ENCODE results near the gene CCDC7. TPM values are rescaled to one million over a fixed set of nuclear protein-coding genes. Genes with fewer than 3 reads are reported as not detected.
A peak's percentile ranks its signal among the peaks of the same experiment; 100 is the strongest.

Gene CCDC7
- total RNA-seq, 1 experiment from 2014 or later = 6.0 TPM

DNA sequence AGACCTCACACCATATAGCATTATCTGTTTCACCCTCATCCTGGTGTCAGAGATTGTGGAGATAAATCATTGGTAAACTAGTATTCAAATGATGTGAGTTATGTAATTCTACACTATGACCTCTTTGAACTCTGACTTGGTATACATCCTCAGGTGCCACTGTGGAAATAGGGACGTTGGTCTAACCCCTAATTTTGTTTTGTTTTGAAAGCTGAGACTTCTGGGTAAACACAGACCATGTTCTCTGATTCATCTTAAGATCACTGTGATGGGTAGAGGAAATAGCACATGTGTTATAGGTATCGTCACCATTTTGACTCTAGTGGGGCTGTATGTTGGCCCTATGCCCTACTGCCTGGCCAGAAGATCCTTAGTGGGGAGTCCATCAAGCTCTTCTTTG is 241.6 kb downstream of the CCDC7 start:
- Histone ChIP-seq H3K9me3 (ENCODE audit: control insufficient read depth, insufficient read depth, low read depth, low read length) (no peaks in the 10 kb centered on the region), H3K4me3 (ENCODE audit: low read depth in 2 of 2, low read length in 2 of 2) (no peak overlapping the region), H3K27ac (ENCODE audit: low read length) (no peak overlapping the region), H3K36me3 (ENCODE audit: control insufficient read depth, insufficient read depth, low read length) (no peaks in the 10 kb centered on the region), H3K4me1 (ENCODE audit: control insufficient read depth, insufficient read depth, low read length) (no peaks in the 10 kb centered on the region), H3K27me3 (ENCODE audit: control insufficient read depth, insufficient read depth, low read length) (no peaks in the 10 kb centered on the region)
- intact Hi-C loops (cut with micrococcal nuclease; ENCODE audit: unreplicated experiment) = no loop called here
- no TSS peak for BruUV-seq (replicated peaks)
- no peak for DNase-seq (ENCODE audit: low read depth, low spot score)
- POLR2A ChIA-PET = no interaction called here
- CTCF ChIA-PET = no interaction called here
- TF ChIP-seq TCF7L2 (IDR thresholded peaks at IDR 0.05; ENCODE audit: low read depth, low read length) (no peak), REST (IDR thresholded peaks at IDR 0.05; ENCODE audit: insufficient read depth in 1 of 2, low read depth in 2 of 2, low read length in 1 of 2) (no peak), CTCF (IDR thresholded peaks at IDR 0.05) (no peak), SIN3A (IDR thresholded peaks at IDR 0.05; ENCODE audit: borderline replicate concordance, insufficient read depth, low read depth, low read length) (no peak), POLR2AphosphoS5 (IDR thresholded peaks at IDR 0.05; ENCODE audit: low read depth, low read length) (no peak)
- ATAC-seq = no peak
- in situ Hi-C loops (cut with HindIII; ENCODE audit: low pct_unique_long_range_greater_than_20kb, low sequenced_read_pairs) = no loop called here

GRCh38 chr10:32692174-32692573 is 246.2 kb downstream of the CCDC7 start:
- Histone ChIP-seq H3K4me1 (ENCODE audit: control insufficient read depth, insufficient read depth, low read length) (no peaks in the 10 kb centered on the region), H3K27ac (ENCODE audit: low read length) (no peak overlapping the region), H3K27me3 (ENCODE audit: control insufficient read depth, insufficient read depth, low read length) (no peaks in the 10 kb centered on the region), H3K36me3 (ENCODE audit: control insufficient read depth, insufficient read depth, low read length) (no peaks in the 10 kb centered on the region), H3K9me3 (ENCODE audit: control insufficient read depth, insufficient read depth, low read depth, low read length) (no peaks in the 10 kb centered on the region), H3K4me3 (ENCODE audit: low read depth in 2 of 2, low read length in 2 of 2) (no peak overlapping the region)
- peak; percentile 13 for DNase-seq (ENCODE audit: low read depth, low spot score)
- BruUV-seq (replicated peaks) = no TSS peak
- POLR2A ChIA-PET = interaction anchor here (0.6 kb wide), 1 partner anchor 244 kb away, joined by 4 read pairs; no protein-coding TSS in a partner anchor
- ATAC-seq = peak; percentile 75
- CTCF ChIA-PET = no interaction called here
- in situ Hi-C loops (cut with HindIII; ENCODE audit: low pct_unique_long_range_greater_than_20kb, low sequenced_read_pairs) = no loop called here
- intact Hi-C loops (cut with micrococcal nuclease; ENCODE audit: unreplicated experiment) = no loop called here
- no peak for TF ChIP-seq CTCF (IDR thresholded peaks at IDR 0.05)
- no peak for TF ChIP-seq SIN3A (IDR thresholded peaks at IDR 0.05; ENCODE audit: borderline replicate concordance, insufficient read depth, low read depth, low read length)
- TF ChIP-seq REST (IDR thresholded peaks at IDR 0.05; ENCODE audit: insufficient read depth in 1 of 2, low read depth in 2 of 2, low read length in 1 of 2) = no peak
